CD14-positive monocyte (primary cell): ENCODE results near the gene CCND1. TPM values are rescaled to one million over a fixed set of nuclear protein-coding genes. Genes with fewer than 3 reads are reported as not detected.
"Not testable (repeated sequence)": the region's sequence is repeated elsewhere in the genome, so short reads cannot be mapped to it uniquely, and the experiment has no call there.

ENCODE experiments used
- DNase-seq, 3 donors: peaks; one replicate each; pipeline ENCODE4 v3.0.0-alpha.2; 2011 to 2022
- H2AFZ ChIP-seq: 2 replicates; pipeline ENCODE4 v1.6.0; 2012; ENCODE audit warnings: mild to moderate bottlenecking, low read depth, low read length, inconsistent platforms; ENCODE audit not compliant: insufficient read depth, poor library complexity, severe bottlenecking
- H3K27ac ChIP-seq, 2 donors: 1 replicate in 1 of 2; 2 replicates in 1 of 2; pipeline ENCODE4 v1.5.1; 2012 to 2013; ENCODE audit warnings: low read length in 2 of 2, control low read depth in 1 of 2, inconsistent platforms in 1 of 2, low read depth in 1 of 2, mild to moderate bottlenecking in 1 of 2
- H3K27me3 ChIP-seq, 2 donors: one replicate each; pipeline versions ENCODE4 v1.6.0 to v1.6.1; 2011 to 2013; ENCODE audit warnings: low read length in 2 of 2; ENCODE audit not compliant: control insufficient read depth in 2 of 2, insufficient read depth in 2 of 2
- H3K36me3 ChIP-seq, 2 donors: replicated peaks in 1 of 2; 1 replicate in 1 of 2; 2 replicates in 1 of 2; pipeline versions ENCODE4 v1.5.1 to v1.6.1; 2012 to 2013; ENCODE audit warnings: low read length in 2 of 2, control low read depth in 1 of 2, inconsistent platforms in 1 of 2, mild to moderate bottlenecking in 1 of 2; ENCODE audit not compliant: insufficient read depth in 2 of 2, control insufficient read depth in 1 of 2
- H3K4me1 ChIP-seq, 2 donors: 1 replicate in 1 of 2; 2 replicates in 1 of 2; pipeline versions ENCODE4 v1.5.1 to v1.6.1; 2012 to 2013; ENCODE audit warnings: low read length in 2 of 2, control low read depth in 1 of 2, inconsistent platforms in 1 of 2, mild to moderate bottlenecking in 1 of 2, moderate library complexity in 1 of 2; ENCODE audit not compliant: insufficient read depth in 2 of 2, control insufficient read depth in 1 of 2
- H3K4me2 ChIP-seq: replicated peaks from 2 replicates; pipeline ENCODE3; 2012; ENCODE audit warnings: low read length, moderate library complexity, mild to moderate bottlenecking; ENCODE audit not compliant: poor library complexity, severe bottlenecking; ENCODE audit errors: extremely low read depth
- H3K4me3 ChIP-seq, 3 experiments: fragments of 200-600 bp in 1 of 3; sonication (generic) in 1 of 3; replicated peaks in 1 of 3; 1 replicate in 2 of 3; 2 replicates in 1 of 3; pipeline ENCODE4 v1.5.1; 2011 to 2013; ENCODE audit warnings: low read length in 3 of 3, mild to moderate bottlenecking in 3 of 3, control low read depth in 2 of 3, low read depth in 2 of 3, inconsistent platforms in 1 of 3, moderate library complexity in 1 of 3
- H3K79me2 ChIP-seq: 2 replicates; pipeline ENCODE4 v1.6.0; 2012; ENCODE audit warnings: mild to moderate bottlenecking, control low read depth, inconsistent platforms, low read length, moderate library complexity; ENCODE audit not compliant: insufficient read depth
- H3K9ac ChIP-seq: 2 replicates; pipeline ENCODE4 v1.6.0; 2017; ENCODE audit warnings: low read length, mild to moderate bottlenecking; ENCODE audit not compliant: insufficient read depth, poor library complexity, severe bottlenecking
- H3K9me3 ChIP-seq, 2 donors: replicated peaks in 1 of 2; 1 replicate in 1 of 2; 2 replicates in 1 of 2; pipeline versions ENCODE4 v1.5.1 to v1.6.1; 2012 to 2013; ENCODE audit warnings: low read length in 2 of 2, control low read depth in 1 of 2; ENCODE audit not compliant: control insufficient read depth in 1 of 2, insufficient read depth in 1 of 2
- H4K20me1 ChIP-seq: 2 replicates; pipeline ENCODE4 v1.6.0; 2012; ENCODE audit warnings: mild to moderate bottlenecking, low read length, control low read depth, moderate library complexity; ENCODE audit not compliant: insufficient read depth
- H3K27ac Mint-ChIP-seq, 7 donors: one replicate each; pipeline ENCODE4 v1.8.0; 2020; ENCODE audit warnings: mild to moderate bottlenecking in 7 of 7, mixed read lengths in 7 of 7, moderate library complexity in 6 of 7, inconsistent platforms in 2 of 7
- H3K27me3 Mint-ChIP-seq, 3 donors: one replicate each; pipeline ENCODE4 v1.8.0; 2021 to 2022; ENCODE audit warnings: low read depth in 3 of 3, mild to moderate bottlenecking in 3 of 3, mixed read lengths in 3 of 3, moderate library complexity in 3 of 3, inconsistent platforms in 1 of 3
- H3K36me3 Mint-ChIP-seq, 2 donors: one replicate each; pipeline ENCODE4 v1.8.0; 2020; ENCODE audit warnings: mixed read lengths in 2 of 2, inconsistent platforms in 1 of 2, mild to moderate bottlenecking in 1 of 2
- H3K4me1 Mint-ChIP-seq: one replicate; pipeline ENCODE4 v1.8.0; 2020; ENCODE audit warnings: mild to moderate bottlenecking, mixed read lengths
- H3K4me3 Mint-ChIP-seq, 2 donors: one replicate each; pipeline ENCODE4 v1.8.0; 2020; ENCODE audit warnings: mild to moderate bottlenecking in 2 of 2, mixed read lengths in 2 of 2, moderate library complexity in 1 of 2
- H3K9me3 Mint-ChIP-seq, 7 donors: one replicate each; pipeline ENCODE4 v1.8.0; 2020 to 2022; ENCODE audit warnings: mixed read lengths in 7 of 7, mild to moderate bottlenecking in 6 of 7, moderate library complexity in 6 of 7, inconsistent platforms in 2 of 7
- WGBS: methylation state at CpG from one replicate; pipeline ENCODE4 v1.1.5; 2013; ENCODE audit warnings: missing lambda C conversion rate; ENCODE audit not compliant: insufficient coverage; 5-methylcytosine and 5-hydroxymethylcytosine counted together
- intact Hi-C, 2 donors: fragments of 100-400 bp; cut with micrococcal nuclease; formaldehyde crosslinking; loops; one replicate each; pipeline versions ENCODE4 v1.15.0 to v1.15.1; 2023
- polyA plus RNA-seq, 3 donors: library from polyadenylated mRNA; depleted of rRNA in 1 of 3; unstranded in 2 of 3; stranded (reverse) in 1 of 3; fragments of 300-500 nt in 2 of 3; fragments of >200 nt in 1 of 3; fragmentation: Illumina TruSeq in 2 of 3; gene quantifications; 1 replicate in 2 of 3; 2 replicates in 1 of 3; pipeline ENCODE4 v1.2.3, GENCODE V29; 2012 to 2021
- TF ChIP-seq, protein P1 (sequence below): fragments of 200-600 bp; IDR thresholded peaks from one replicate; pipeline ENCODE4 v1.8.0; 2022; ENCODE audit warnings: antibody characterized with exemption, mild to moderate bottlenecking

Gene CCND1
- polyA plus RNA-seq, 3 donors, result 0.01 TPM; not detected in 2

DNA sequence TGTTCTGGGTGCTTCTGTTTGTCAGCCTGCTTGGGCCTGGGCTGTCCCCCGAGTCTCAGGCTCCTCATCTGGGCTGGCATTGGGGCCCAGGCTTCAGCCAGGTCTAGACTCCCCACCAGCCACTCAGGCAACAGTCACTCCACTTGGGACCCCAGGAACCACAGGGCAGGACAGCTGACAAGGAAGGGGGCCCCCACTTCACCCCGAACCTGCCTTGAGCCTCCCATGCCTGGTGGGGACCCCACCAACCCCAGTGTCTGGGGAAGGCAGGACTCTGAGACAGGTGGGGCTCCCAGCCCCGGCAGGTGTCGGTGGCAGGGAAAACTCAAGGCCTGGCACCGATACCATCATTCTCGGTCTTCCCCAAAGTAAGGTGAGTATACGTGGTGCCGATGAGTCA lies 45.9 kb downstream of the CCND1 start:
- intact Hi-C loops, result loop anchor here in 1 of 2 donors (1.0 to 10.0 kb wide), 2 partner anchors 201 to 508 kb away; no protein-coding TSS in a partner anchor
- WGBS, result 96% methylated on average over 7 of the region's 8 CpGs
- H3K27me3 Mint-ChIP-seq, result peaks cover 29 to 63% (median 41%) of the 10 kb centered on the region in 3 donors

DNA sequence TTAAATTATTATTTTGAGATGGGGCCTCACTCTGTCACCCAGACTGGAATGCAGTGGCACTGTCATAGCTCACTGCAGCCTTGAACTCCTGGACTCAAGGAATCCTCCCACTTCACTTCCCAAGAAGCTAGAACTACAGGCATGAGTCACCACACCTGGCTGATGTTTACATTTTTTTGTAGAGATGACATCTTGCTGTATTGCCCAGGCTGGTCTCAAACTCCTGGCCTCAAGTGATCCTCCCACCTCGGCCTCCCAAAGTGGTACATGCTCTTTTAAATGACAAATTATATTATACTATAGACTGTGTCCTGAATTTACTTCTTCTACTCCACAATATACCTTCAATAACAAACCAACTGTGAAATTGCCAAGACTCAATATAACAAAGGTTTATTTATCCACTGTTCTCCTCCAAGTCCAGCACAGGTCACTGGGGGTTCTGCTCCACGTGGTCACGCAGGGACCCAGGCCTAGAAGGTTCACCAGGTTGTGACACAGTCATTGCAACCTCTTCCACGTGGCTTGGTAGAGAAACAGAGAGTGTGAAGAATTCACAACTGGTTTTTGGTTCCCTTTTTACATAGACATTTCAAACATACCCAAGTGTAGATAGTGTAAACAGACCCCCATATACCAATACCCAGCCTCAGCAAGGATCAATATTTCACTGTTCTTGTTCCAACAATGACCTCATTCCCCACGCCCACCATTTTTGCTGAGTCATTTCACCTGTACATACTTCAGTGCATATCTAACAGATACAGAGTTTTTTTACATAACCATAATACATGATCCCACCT lies 47.2 kb downstream of the CCND1 start:
- H4K20me1 ChIP-seq, H3K4me1 Mint-ChIP-seq, H3K4me1 ChIP-seq, H3K36me3 ChIP-seq, H3K4me3 Mint-ChIP-seq, H3K79me2 ChIP-seq, H3K4me3 ChIP-seq, H3K27ac Mint-ChIP-seq, H3K4me2 ChIP-seq, H3K27ac ChIP-seq, H3K36me3 Mint-ChIP-seq, H3K9ac ChIP-seq, DNase-seq, H3K9me3 ChIP-seq, H2AFZ ChIP-seq: not testable (repeated sequence)
- Mint-ChIP-seq H3K27me3 (peaks cover 27 to 72% (median 37%) of the 10 kb centered on the region in 3 donors), H3K9me3 (peaks cover 4 to 19% (median 10%) of the 10 kb centered on the region in 7 donors)
- 11% methylated on average over 1 of the region's 5 CpGs for WGBS
- H3K27me3 ChIP-seq, result peaks cover 4 to 21% of the 10 kb centered on the region in 2 donors
- intact Hi-C loops, result loop anchor here in 1 of 2 donors (10.0 kb wide), 1 partner anchor 507 kb away; no protein-coding TSS in a partner anchor

More for the DNA sequence above, 45.9 kb downstream of the CCND1 start:
- Histone ChIP-seq H3K36me3 (no peaks in the 10 kb centered on the region), H3K79me2 (no peaks in the 10 kb centered on the region), H3K27me3 (peaks cover 4 to 21% of the 10 kb centered on the region in 2 donors), H3K4me2 (no peak overlapping the region), H4K20me1 (no peaks in the 10 kb centered on the region), H3K9me3 (peaks cover 0 to 6% of the 10 kb centered on the region in 2 donors), H2AFZ (no peak overlapping the region), H3K4me1 (peaks cover 3 to 4% of the 10 kb centered on the region in 2 donors), H3K4me3 (no peak overlapping the region), H3K27ac (no peak overlapping the region), H3K9ac (no peak overlapping the region)
- Mint-ChIP-seq H3K4me3 (peak overlapping the region in 1 of 2 donors; percentile 51), H3K4me1 (peaks cover 8% of the 10 kb centered on the region), H3K36me3 (no peaks in the 10 kb centered on the region), H3K27ac (no peak overlapping the region), H3K9me3 (peaks cover 1 to 16% (median 9%) of the 10 kb centered on the region in 7 donors)
- no peak for DNase-seq
- TF ChIP-seq, protein P1, sequence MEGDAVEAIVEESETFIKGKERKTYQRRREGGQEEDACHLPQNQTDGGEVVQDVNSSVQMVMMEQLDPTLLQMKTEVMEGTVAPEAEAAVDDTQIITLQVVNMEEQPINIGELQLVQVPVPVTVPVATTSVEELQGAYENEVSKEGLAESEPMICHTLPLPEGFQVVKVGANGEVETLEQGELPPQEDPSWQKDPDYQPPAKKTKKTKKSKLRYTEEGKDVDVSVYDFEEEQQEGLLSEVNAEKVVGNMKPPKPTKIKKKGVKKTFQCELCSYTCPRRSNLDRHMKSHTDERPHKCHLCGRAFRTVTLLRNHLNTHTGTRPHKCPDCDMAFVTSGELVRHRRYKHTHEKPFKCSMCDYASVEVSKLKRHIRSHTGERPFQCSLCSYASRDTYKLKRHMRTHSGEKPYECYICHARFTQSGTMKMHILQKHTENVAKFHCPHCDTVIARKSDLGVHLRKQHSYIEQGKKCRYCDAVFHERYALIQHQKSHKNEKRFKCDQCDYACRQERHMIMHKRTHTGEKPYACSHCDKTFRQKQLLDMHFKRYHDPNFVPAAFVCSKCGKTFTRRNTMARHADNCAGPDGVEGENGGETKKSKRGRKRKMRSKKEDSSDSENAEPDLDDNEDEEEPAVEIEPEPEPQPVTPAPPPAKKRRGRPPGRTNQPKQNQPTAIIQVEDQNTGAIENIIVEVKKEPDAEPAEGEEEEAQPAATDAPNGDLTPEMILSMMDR, result no peak
